GM12892 (cell line): Measurements from ENCODE around the gene VAV3.

Source experiments
- POLR2A ChIP-seq: IDR thresholded peaks from 2 replicates; pipeline ENCODE4 v1.6.1; 2011; ENCODE audit warnings: low read depth, low read length, control low read depth
- POLR2AphosphoS5 ChIP-seq: IDR thresholded peaks from 2 replicates; pipeline ENCODE4 v1.6.1; 2011; ENCODE audit warnings: low read depth, low read length, control low read depth

- TF ChIP-seq POLR2A (no peak), POLR2AphosphoS5 (no peak)
These were observed 311.2 kb downstream of the VAV3 start for GRCh38 chr1:107653765-107654164.
